ENCODE results near the gene IDH3A. TPM values are rescaled to one million over a fixed set of nuclear protein-coding genes. Genes with fewer than 3 reads are reported as not detected.

The IDH3A gene
- total RNA-seq, 1 donor from 2014 or later = 28.9 TPM

- no peaks in the 10 kb centered on the region for H3K9me3 Mint-ChIP-seq
- H3K4me3 Mint-ChIP-seq = no peak overlapping the region
- no peaks in the 10 kb centered on the region for H3K4me1 Mint-ChIP-seq
- H3K27me3 Mint-ChIP-seq (ENCODE audit: low read depth) = no peaks in the 10 kb centered on the region
- TF ChIP-seq CTCF (IDR thresholded peaks at IDR 0.05; ENCODE audit: unreplicated experiment) = no peak
- peaks cover 5% of the 10 kb centered on the region for H3K36me3 Mint-ChIP-seq
- DNase-seq (ENCODE audit: low spot score in 2 of 2, unreplicated experiment in 2 of 2) = no peak
- no peak overlapping the region for H3K27ac Mint-ChIP-seq
Observed at GRCh38 chr15:78107471-78107870, 41.7 kb upstream of the IDH3A start.

GRCh38 chr15:78108300-78109084, 40.7 kb upstream of the IDH3A start:
- H3K27ac Mint-ChIP-seq = no peak overlapping the region
- H3K36me3 Mint-ChIP-seq = peaks cover 5% of the 10 kb centered on the region
- DNase-seq (ENCODE audit: low spot score in 2 of 2, unreplicated experiment in 2 of 2) = peak; percentile 57 to 77
- no peak overlapping the region for H3K4me3 Mint-ChIP-seq
- peak; percentile 81 for TF ChIP-seq CTCF (IDR thresholded peaks at IDR 0.05; ENCODE audit: unreplicated experiment)
- H3K4me1 Mint-ChIP-seq = no peaks in the 10 kb centered on the region
- H3K9me3 Mint-ChIP-seq = no peaks in the 10 kb centered on the region
- no peaks in the 10 kb centered on the region for H3K27me3 Mint-ChIP-seq (ENCODE audit: low read depth)

GRCh38 chr15:78109156-78109555, 40.0 kb upstream of the IDH3A start:
- H3K27me3 Mint-ChIP-seq (ENCODE audit: low read depth) = no peaks in the 10 kb centered on the region
- H3K27ac Mint-ChIP-seq = no peak overlapping the region
- no peak for TF ChIP-seq CTCF (IDR thresholded peaks at IDR 0.05; ENCODE audit: unreplicated experiment)
- no peaks in the 10 kb centered on the region for H3K9me3 Mint-ChIP-seq
- H3K36me3 Mint-ChIP-seq = peaks cover 5% of the 10 kb centered on the region
- H3K4me1 Mint-ChIP-seq = no peaks in the 10 kb centered on the region
- no peak overlapping the region for H3K4me3 Mint-ChIP-seq
- no peak for DNase-seq (ENCODE audit: low spot score in 2 of 2, unreplicated experiment in 2 of 2)

GRCh38 chr15:78110096-78110495, 39.1 kb upstream of the IDH3A start:
- DNase-seq (ENCODE audit: low spot score in 2 of 2, unreplicated experiment in 2 of 2) = no peak
- Mint-ChIP-seq H3K4me1 (no peaks in the 10 kb centered on the region), H3K9me3 (no peaks in the 10 kb centered on the region), H3K4me3 (no peak overlapping the region), H3K27me3 (ENCODE audit: low read depth) (no peaks in the 10 kb centered on the region), H3K36me3 (peaks cover 5% of the 10 kb centered on the region), H3K27ac (no peak overlapping the region)
- TF ChIP-seq CTCF (IDR thresholded peaks at IDR 0.05; ENCODE audit: unreplicated experiment) = no peak

- Mint-ChIP-seq H3K9me3 (no peaks in the 10 kb centered on the region), H3K4me3 (no peak overlapping the region), H3K36me3 (peaks cover 5% of the 10 kb centered on the region), H3K27ac (no peak overlapping the region), H3K4me1 (no peaks in the 10 kb centered on the region), H3K27me3 (ENCODE audit: low read depth) (no peaks in the 10 kb centered on the region)
- no peak for TF ChIP-seq CTCF (IDR thresholded peaks at IDR 0.05; ENCODE audit: unreplicated experiment)
- no peak for DNase-seq (ENCODE audit: low spot score in 2 of 2, unreplicated experiment in 2 of 2)
Observed at GRCh38 chr15:78110916-78111475, 38.2 kb upstream of the IDH3A start.
